Peyer's patch (tissue), 4 donors: ENCODE data around the gene COTL1. TPM values are rescaled to one million over a fixed set of nuclear protein-coding genes. Genes with fewer than 3 reads are reported as not detected.

Experiments
- DNase-seq, 3 donors: peaks; one replicate each; pipeline ENCODE4 v3.0.0-alpha.2; 2017 to 2019
- H3K27ac ChIP-seq, 4 donors: fragments of 200-600 bp; sonication (generic); one replicate each; pipeline ENCODE4 v1.5.1; 2016 to 2019
- H3K27me3 ChIP-seq, 2 donors: fragments of 200-600 bp; sonication (generic); one replicate each; pipeline ENCODE4 v1.5.1; 2019
- H3K36me3 ChIP-seq, 3 donors: fragments of 200-600 bp; sonication (generic); one replicate each; pipeline ENCODE4 v1.5.1; 2016 to 2019
- H3K4me1 ChIP-seq, 4 donors: fragments of 200-600 bp; sonication (generic); one replicate each; pipeline ENCODE4 v1.5.1; 2016 to 2019
- H3K4me3 ChIP-seq, 4 donors: fragments of 200-600 bp; sonication (generic); 1 replicate in 3 of 4; 2 replicates in 1 of 4; pipeline ENCODE4 v1.5.1; 2016 to 2019; ENCODE audit warnings: mild to moderate bottlenecking in 1 of 4
- H3K9me3 ChIP-seq, 4 donors: fragments of 200-600 bp; sonication (generic); one replicate each; pipeline ENCODE4 v1.5.1; 2016 to 2019; ENCODE audit warnings: mild to moderate bottlenecking in 1 of 4
- CTCF ChIP-seq, 6 experiments: fragments of 450-650 bp in 4 of 6; fragments of 200-600 bp in 2 of 6; sonication (generic) in 1 of 6; IDR thresholded peaks; one replicate each; pipeline ENCODE4 v1.5.1; 2017 to 2019; ENCODE audit warnings: antibody characterized with exemption in 6 of 6, mild to moderate bottlenecking in 3 of 6, moderate library complexity in 1 of 6
- POLR2A ChIP-seq, 2 donors: fragments of 450-650 bp; IDR thresholded peaks; one replicate each; pipeline ENCODE4 v1.5.1; 2017; ENCODE audit warnings: antibody characterized with exemption in 2 of 2, mild to moderate bottlenecking in 2 of 2, moderate library complexity in 2 of 2
- total RNA-seq, 4 donors: library from RNA; depleted of rRNA; stranded (reverse); fragments of >200 nt; gene quantifications; one replicate each; pipeline ENCODE4 v1.1.0, GENCODE V29; 2016

COTL1 gene
- total RNA-seq, 4 donors from 2014 or later, result 29.6 to 84.2 (median 43.1) TPM

- no peaks in the 10 kb centered on the region for H3K9me3 ChIP-seq
- no peaks in the 10 kb centered on the region for H3K36me3 ChIP-seq
- H3K4me3 ChIP-seq, result no peak overlapping the region
- no peak for DNase-seq
- TF ChIP-seq POLR2A (IDR thresholded peaks at IDR 0.05) (no peak), CTCF (IDR thresholded peaks at IDR 0.05) (no peak)
- H3K27ac ChIP-seq, result peak overlapping the region in 1 of 4 donors; percentile 95
- no peaks in the 10 kb centered on the region for H3K27me3 ChIP-seq
- peaks cover 0 to 33% (median 24%) of the 10 kb centered on the region in 4 donors for H3K4me1 ChIP-seq
These were observed 5.2 kb downstream of the COTL1 start for GRCh38 chr16:84612686-84613085.

- no peak for DNase-seq
- Histone ChIP-seq H3K4me1 (peaks cover 0 to 42% (median 33%) of the 10 kb centered on the region in 4 donors), H3K36me3 (no peaks in the 10 kb centered on the region), H3K9me3 (no peaks in the 10 kb centered on the region), H3K27me3 (no peaks in the 10 kb centered on the region), H3K27ac (peak overlapping the region in 2 of 4 donors; percentile 15 to 93), H3K4me3 (no peak overlapping the region)
- no peak for TF ChIP-seq CTCF (IDR thresholded peaks at IDR 0.05)
- TF ChIP-seq POLR2A (IDR thresholded peaks at IDR 0.05), result no peak
These were observed 6.8 kb downstream of the COTL1 start for GRCh38 chr16:84611041-84611440.

- Histone ChIP-seq H3K27me3 (no peaks in the 10 kb centered on the region), H3K4me3 (no peak overlapping the region), H3K27ac (peak overlapping the region in 2 of 4 donors; percentile 37 to 93), H3K4me1 (peaks cover 0 to 42% (median 28%) of the 10 kb centered on the region in 4 donors), H3K36me3 (peaks cover 0 to 4% (median 0%) of the 10 kb centered on the region in 3 donors), H3K9me3 (no peaks in the 10 kb centered on the region)
- no peak for DNase-seq
- no peak for TF ChIP-seq CTCF (IDR thresholded peaks at IDR 0.05)
- TF ChIP-seq POLR2A (IDR thresholded peaks at IDR 0.05), result no peak
These were observed 7.5 kb downstream of the COTL1 start for GRCh38 chr16:84610376-84610775.

- peak overlapping the region in 3 of 4 donors; percentile 37 to 93 (median 43) for H3K27ac ChIP-seq
- peaks cover 0 to 40% (median 23%) of the 10 kb centered on the region in 4 donors for H3K4me1 ChIP-seq
- no peak for DNase-seq
- H3K27me3 ChIP-seq, result no peaks in the 10 kb centered on the region
- H3K9me3 ChIP-seq, result no peaks in the 10 kb centered on the region
- TF ChIP-seq POLR2A (IDR thresholded peaks at IDR 0.05) (no peak), CTCF (IDR thresholded peaks at IDR 0.05) (no peak)
- peaks cover 0 to 4% (median 0%) of the 10 kb centered on the region in 3 donors for H3K36me3 ChIP-seq
- H3K4me3 ChIP-seq, result no peak overlapping the region
These were observed 8.2 kb downstream of the COTL1 start for GRCh38 chr16:84609563-84610177.

- H3K4me1 ChIP-seq, result peaks cover 0 to 41% (median 22%) of the 10 kb centered on the region in 4 donors
- H3K27me3 ChIP-seq, result no peaks in the 10 kb centered on the region
- peak overlapping the region; percentile 37 to 93 (median 46) for H3K27ac ChIP-seq
- no peak for TF ChIP-seq POLR2A (IDR thresholded peaks at IDR 0.05)
- TF ChIP-seq CTCF (IDR thresholded peaks at IDR 0.05), result no peak
- H3K4me3 ChIP-seq, result no peak overlapping the region
- peaks cover 0 to 4% (median 0%) of the 10 kb centered on the region in 3 donors for H3K36me3 ChIP-seq
- DNase-seq, result peak in 1 of 3 donors; percentile 54
- H3K9me3 ChIP-seq, result no peaks in the 10 kb centered on the region
These were observed 9.6 kb downstream of the COTL1 start for GRCh38 chr16:84608282-84608681.
